Neuron (in vitro differentiated cells): ENCODE measurements around the gene C4BPA.

Experiments used
- H2AFZ ChIP-seq: one replicate; pipeline ENCODE4 v1.6.1; 2013; ENCODE audit warnings: low read depth, mild to moderate bottlenecking, inconsistent platforms, low read length, moderate library complexity
- H3K27me3 ChIP-seq: one replicate; pipeline ENCODE4 v1.6.1; 2013; ENCODE audit warnings: low read length; ENCODE audit not compliant: insufficient read depth
- H3K36me3 ChIP-seq: one replicate; pipeline ENCODE4 v1.6.1; 2013; ENCODE audit warnings: low read length; ENCODE audit not compliant: insufficient read depth
- H3K4me1 ChIP-seq: one replicate; pipeline ENCODE4 v1.6.1; 2013; ENCODE audit warnings: low read length; ENCODE audit not compliant: insufficient read depth
- H3K4me3 ChIP-seq: 2 replicates; pipeline ENCODE4 v1.5.1; 2013; ENCODE audit warnings: mild to moderate bottlenecking, low read length, moderate library complexity
- H3K9me3 ChIP-seq: one replicate; pipeline ENCODE4 v1.6.1; 2013; ENCODE audit warnings: low read length

The C4BPA gene

DNA sequence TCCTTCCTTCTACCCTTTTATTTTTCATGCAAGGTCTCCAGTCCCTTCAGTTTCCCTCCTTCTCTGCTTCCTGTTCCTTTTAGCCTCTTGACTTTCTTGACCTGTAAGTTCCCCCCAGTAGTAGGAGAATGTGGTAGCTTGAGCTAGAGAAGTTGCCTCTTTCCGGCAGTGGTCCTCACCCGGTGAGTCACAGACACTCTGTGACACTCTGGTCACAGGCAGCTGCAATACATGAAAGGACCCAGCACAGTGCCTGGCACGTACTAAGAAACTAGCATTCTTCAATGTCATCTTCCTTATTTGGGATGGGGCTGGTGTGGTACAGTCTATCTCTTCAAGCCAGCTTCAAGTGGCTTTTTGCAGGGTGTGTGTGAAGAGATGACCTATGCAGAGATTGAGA is 35.0 kb upstream of the C4BPA start:
- Histone ChIP-seq H3K9me3 (no peaks in the 10 kb centered on the region), H3K27me3 (no peaks in the 10 kb centered on the region), H2AFZ (no peak overlapping the region), H3K4me1 (no peaks in the 10 kb centered on the region), H3K4me3 (no peak overlapping the region), H3K36me3 (peaks cover 19% of the 10 kb centered on the region)

- H3K36me3 ChIP-seq = peaks cover 19% of the 10 kb centered on the region
- no peak overlapping the region for H3K4me3 ChIP-seq
- no peaks in the 10 kb centered on the region for H3K4me1 ChIP-seq
- H2AFZ ChIP-seq = no peak overlapping the region
- H3K9me3 ChIP-seq = no peaks in the 10 kb centered on the region
- no peaks in the 10 kb centered on the region for H3K27me3 ChIP-seq
Observed at GRCh38 chr1:207069858-207070506, 34.1 kb upstream of the C4BPA start.

GRCh38 chr1:207070811-207071210 is 33.2 kb upstream of the C4BPA start:
- Histone ChIP-seq H2AFZ (no peak overlapping the region), H3K4me1 (no peaks in the 10 kb centered on the region), H3K9me3 (no peaks in the 10 kb centered on the region), H3K27me3 (no peaks in the 10 kb centered on the region), H3K4me3 (no peak overlapping the region), H3K36me3 (peaks cover 19% of the 10 kb centered on the region)

DNA sequence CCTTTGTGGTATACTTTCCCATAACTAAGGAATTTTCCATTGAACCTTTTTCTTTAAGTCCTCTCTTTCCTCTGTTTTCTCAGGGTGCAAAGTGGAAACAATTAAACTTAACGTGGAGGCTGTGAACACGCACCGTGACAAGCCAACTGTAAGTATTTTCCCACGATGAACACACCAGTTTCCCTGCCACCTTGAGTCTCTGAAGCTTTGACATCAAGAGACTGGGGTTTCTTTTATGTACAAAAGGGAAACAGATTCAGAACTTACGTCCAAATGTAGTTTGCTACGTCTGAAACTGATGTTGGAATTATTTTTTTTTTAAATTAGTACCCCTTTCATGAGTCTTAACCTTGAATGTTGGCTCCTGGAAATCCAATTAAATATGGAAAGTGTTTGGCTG is 32.6 kb upstream of the C4BPA start:
- no peaks in the 10 kb centered on the region for H3K27me3 ChIP-seq
- peaks cover 15% of the 10 kb centered on the region for H3K36me3 ChIP-seq
- no peaks in the 10 kb centered on the region for H3K9me3 ChIP-seq
- H2AFZ ChIP-seq = no peak overlapping the region
- H3K4me3 ChIP-seq = no peak overlapping the region
- no peaks in the 10 kb centered on the region for H3K4me1 ChIP-seq

GRCh38 chr1:207072233-207072632 is 31.8 kb upstream of the C4BPA start:
- Histone ChIP-seq H3K27me3 (no peaks in the 10 kb centered on the region), H3K4me3 (no peak overlapping the region), H3K4me1 (no peaks in the 10 kb centered on the region), H2AFZ (no peak overlapping the region), H3K9me3 (no peaks in the 10 kb centered on the region), H3K36me3 (peaks cover 15% of the 10 kb centered on the region)

- Histone ChIP-seq H3K4me3 (no peak overlapping the region), H3K4me1 (no peaks in the 10 kb centered on the region), H3K9me3 (no peaks in the 10 kb centered on the region), H3K36me3 (peaks cover 7% of the 10 kb centered on the region), H3K27me3 (no peaks in the 10 kb centered on the region), H2AFZ (no peak overlapping the region)
Observed at GRCh38 chr1:207073906-207074820, 29.9 kb upstream of the C4BPA start.

- Histone ChIP-seq H3K36me3 (peaks cover 4% of the 10 kb centered on the region), H3K9me3 (no peaks in the 10 kb centered on the region), H3K4me1 (no peaks in the 10 kb centered on the region), H3K27me3 (no peaks in the 10 kb centered on the region), H3K4me3 (no peak overlapping the region), H2AFZ (no peak overlapping the region)
Observed at GRCh38 chr1:207076181-207076955, 27.7 kb upstream of the C4BPA start.

DNA sequence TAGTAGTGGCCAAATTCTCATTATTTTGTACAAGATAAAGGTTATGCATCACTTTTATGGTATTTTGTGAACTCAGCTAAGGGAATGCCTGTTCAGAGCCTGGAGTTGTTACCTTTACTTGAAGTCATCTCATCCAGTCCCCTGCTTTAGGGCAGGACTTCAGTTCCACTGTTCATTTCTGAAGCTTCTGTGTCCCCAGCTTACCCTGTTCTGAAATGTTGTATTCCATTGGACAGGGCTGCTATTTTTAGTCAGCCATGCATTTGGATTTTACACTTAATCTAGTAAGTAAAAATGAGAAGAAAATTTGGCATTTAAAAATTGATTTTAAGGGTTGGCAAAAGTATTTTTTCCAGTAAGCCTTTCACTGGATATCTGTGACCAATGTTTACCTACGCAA is 27.0 kb upstream of the C4BPA start:
- H3K4me1 ChIP-seq = no peaks in the 10 kb centered on the region
- H3K4me3 ChIP-seq = no peak overlapping the region
- H2AFZ ChIP-seq = no peak overlapping the region
- no peaks in the 10 kb centered on the region for H3K27me3 ChIP-seq
- peaks cover 3% of the 10 kb centered on the region for H3K36me3 ChIP-seq
- H3K9me3 ChIP-seq = no peaks in the 10 kb centered on the region

DNA sequence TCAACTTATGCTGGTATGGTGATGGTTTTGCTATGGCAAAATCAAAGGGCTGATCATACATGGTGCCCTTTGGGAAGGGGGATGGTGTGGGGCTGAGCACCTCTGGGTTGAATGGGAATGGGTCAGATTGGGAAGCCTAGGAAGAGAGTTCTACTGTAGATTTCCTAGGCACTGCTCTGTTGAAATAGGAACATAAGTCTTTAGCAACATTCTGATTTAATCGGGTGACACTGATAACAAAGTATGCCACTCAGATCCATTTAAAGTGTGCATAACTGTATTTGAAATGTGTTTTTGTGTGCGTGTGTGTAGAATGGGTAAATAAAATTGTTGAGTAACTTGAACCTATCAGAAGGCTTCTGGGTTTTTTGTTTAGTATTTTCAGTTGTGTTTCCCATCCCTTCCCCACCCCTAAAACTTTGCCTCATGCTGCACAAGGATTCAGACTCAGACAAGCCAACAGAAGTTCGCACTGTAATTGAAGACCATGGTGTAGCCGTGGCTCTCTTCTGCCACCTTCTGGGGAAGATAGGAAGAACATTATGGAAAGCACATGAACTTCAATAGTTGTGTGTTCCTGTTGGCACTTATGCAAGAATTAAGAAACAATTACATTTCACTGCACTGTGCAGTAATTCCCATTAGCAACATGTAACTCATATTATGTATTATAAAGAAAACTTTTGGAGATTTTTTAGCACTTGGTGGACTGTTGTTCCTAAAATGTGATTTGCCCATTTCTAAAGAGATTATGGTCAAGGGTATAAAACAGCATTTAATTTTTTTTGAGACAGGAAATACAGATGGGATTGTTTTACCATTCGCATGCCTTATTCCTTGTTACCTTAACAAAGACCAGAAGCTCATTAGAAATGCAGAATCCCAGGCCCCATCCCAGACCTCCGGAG is 26.3 kb upstream of the C4BPA start:
- Histone ChIP-seq H3K4me1 (no peaks in the 10 kb centered on the region), H3K9me3 (no peaks in the 10 kb centered on the region), H3K27me3 (no peaks in the 10 kb centered on the region), H3K4me3 (no peak overlapping the region), H2AFZ (no peak overlapping the region), H3K36me3 (no peaks in the 10 kb centered on the region)

DNA sequence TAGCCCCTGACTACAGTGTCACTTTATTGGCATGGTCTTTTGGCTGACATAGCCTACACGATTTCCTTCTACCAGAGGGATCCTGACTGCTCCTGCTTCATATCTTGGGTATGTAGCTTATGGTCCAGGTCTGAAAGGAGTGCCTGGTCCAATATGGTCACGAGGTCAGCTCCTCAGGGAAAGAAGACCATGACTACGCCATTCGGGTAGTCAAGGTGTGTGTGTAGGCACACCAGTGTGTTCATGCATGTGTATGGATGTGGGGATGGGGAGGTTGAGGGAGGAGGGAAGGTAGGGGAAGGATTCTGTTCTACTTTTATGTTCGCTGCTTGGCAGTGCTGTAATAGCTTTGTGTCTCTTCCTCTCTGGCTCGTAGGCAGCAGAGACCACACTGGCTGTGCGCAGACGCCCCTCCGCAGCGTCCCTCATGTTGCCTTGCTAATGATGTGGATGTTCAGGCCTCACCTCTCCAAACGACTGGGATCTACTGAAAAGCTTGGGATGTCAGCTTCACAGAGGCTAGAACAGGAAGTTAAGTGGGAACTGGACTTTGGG is 25.4 kb upstream of the C4BPA start:
- Histone ChIP-seq H3K4me3 (no peak overlapping the region), H3K9me3 (no peaks in the 10 kb centered on the region), H2AFZ (no peak overlapping the region), H3K36me3 (no peaks in the 10 kb centered on the region), H3K4me1 (no peaks in the 10 kb centered on the region), H3K27me3 (no peaks in the 10 kb centered on the region)

- H3K4me1 ChIP-seq = no peaks in the 10 kb centered on the region
- H3K27me3 ChIP-seq = no peaks in the 10 kb centered on the region
Observed at GRCh38 chr1:207079706-207080241, 24.3 kb upstream of the C4BPA start.

GRCh38 chr1:207081088-207081487 is 22.9 kb upstream of the C4BPA start:
- Histone ChIP-seq H3K9me3 (no peaks in the 10 kb centered on the region), H3K36me3 (no peaks in the 10 kb centered on the region), H3K4me1 (no peaks in the 10 kb centered on the region), H2AFZ (no peak overlapping the region), H3K4me3 (no peak overlapping the region), H3K27me3 (no peaks in the 10 kb centered on the region)

More at GRCh38 chr1:207079706-207080241, 24.3 kb upstream of the C4BPA start:
- no peaks in the 10 kb centered on the region for H3K9me3 ChIP-seq
- H3K36me3 ChIP-seq = no peaks in the 10 kb centered on the region
- no peak overlapping the region for H3K4me3 ChIP-seq
- no peak overlapping the region for H2AFZ ChIP-seq
